ENCODE results near the gene PCTP.

DNA sequence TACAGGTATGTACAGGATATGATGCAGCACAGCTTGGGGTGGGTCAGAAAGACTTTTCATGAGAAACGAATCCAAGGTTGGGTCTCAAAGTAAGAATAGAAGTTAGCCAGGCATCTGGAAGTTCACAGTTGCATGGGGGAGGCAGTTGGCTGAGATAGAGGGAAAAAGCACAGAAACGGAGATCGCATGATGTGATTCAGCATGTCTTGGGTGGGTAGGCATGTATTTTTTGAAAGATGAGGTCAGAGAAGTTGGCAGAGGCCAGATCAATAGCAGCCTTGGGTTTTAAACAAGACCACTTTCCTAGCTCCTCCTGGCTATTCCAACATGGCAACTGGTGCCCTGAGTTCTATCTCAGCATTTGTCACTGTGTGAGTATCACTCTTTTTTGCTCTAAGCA lies 67.2 kb downstream of the PCTP start:
- TF ChIP-seq, protein P1, sequence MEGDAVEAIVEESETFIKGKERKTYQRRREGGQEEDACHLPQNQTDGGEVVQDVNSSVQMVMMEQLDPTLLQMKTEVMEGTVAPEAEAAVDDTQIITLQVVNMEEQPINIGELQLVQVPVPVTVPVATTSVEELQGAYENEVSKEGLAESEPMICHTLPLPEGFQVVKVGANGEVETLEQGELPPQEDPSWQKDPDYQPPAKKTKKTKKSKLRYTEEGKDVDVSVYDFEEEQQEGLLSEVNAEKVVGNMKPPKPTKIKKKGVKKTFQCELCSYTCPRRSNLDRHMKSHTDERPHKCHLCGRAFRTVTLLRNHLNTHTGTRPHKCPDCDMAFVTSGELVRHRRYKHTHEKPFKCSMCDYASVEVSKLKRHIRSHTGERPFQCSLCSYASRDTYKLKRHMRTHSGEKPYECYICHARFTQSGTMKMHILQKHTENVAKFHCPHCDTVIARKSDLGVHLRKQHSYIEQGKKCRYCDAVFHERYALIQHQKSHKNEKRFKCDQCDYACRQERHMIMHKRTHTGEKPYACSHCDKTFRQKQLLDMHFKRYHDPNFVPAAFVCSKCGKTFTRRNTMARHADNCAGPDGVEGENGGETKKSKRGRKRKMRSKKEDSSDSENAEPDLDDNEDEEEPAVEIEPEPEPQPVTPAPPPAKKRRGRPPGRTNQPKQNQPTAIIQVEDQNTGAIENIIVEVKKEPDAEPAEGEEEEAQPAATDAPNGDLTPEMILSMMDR (IDR thresholded peaks at IDR 0.05) = no peak
- TF ChIP-seq POLR2A (IDR thresholded peaks at IDR 0.05) = no peak

Data from lower leg skin (tissue), 3 donors.